CD4-positive, alpha-beta T cell treated with Interleukin-12 subunit alpha and Interleukin-12 subunit beta, for 1 hour (primary cell): Measurements from ENCODE around the gene MYL3.
A peak's percentile ranks its signal among the peaks of the same experiment; 100 is the strongest.

Experiments
- DNase-seq: peaks from one replicate; pipeline ENCODE4 v3.0.0-alpha.2; 2020

The MYL3 gene

GRCh38 chr3:46899151-46900006, 36.1 kb upstream of the MYL3 start:
- no peak for DNase-seq

DNA sequence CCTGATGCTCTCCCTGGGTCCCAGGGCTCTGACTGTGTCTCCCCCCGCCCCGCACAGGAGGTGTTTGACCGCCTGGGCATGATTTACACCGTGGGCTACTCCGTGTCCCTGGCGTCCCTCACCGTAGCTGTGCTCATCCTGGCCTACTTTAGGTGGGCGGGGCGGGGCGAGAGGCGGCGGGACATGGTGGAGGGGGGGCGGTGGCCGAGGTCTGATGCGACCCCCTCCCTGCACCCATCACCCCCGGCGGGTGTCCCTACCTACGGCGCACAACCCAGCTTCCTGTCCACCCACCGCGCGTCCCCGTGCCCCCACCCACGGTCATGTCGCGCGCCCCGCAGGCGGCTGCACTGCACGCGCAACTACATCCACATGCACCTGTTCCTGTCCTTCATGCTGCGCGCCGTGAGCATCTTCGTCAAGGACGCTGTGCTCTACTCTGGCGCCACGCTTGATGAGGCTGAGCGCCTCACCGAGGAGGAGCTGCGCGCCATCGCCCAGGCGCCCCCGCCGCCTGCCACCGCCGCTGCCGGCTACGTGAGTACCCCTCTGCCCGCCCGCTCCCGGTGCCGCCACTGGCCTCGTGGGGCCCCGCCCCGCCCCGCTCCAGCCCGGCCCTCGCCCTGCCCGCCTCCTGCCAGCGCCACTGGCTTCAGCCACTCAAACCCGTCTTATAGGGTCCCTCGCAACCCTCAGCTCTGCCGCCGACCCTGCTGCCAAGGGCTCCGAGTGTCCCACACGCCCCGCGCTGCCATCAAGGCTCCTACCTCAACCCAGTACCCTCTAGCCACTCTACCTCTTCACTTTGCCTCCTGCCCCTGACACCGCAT, 35.3 kb upstream of the MYL3 start:
- no peak for DNase-seq

DNA sequence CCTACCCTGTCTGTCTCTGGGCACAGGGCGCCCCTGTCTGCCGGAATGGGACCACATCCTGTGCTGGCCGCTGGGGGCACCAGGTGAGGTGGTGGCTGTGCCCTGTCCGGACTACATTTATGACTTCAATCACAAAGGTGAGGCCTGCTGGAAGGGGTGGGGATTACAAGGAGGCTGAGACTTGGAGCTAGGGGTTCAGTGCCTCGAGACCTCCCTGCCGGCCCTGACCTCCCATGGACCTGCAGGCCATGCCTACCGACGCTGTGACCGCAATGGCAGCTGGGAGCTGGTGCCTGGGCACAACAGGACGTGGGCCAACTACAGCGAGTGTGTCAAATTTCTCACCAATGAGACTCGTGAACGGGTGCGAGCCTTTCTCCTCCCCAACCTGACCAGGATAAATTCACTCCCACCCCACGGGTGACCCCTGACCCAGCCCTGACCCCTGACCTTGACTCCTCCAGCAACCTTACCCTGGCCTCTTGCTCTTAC, 34.6 kb upstream of the MYL3 start:
- DNase-seq = no peak

GRCh38 chr3:46897031-46897430, 33.8 kb upstream of the MYL3 start:
- no peak for DNase-seq

DNA sequence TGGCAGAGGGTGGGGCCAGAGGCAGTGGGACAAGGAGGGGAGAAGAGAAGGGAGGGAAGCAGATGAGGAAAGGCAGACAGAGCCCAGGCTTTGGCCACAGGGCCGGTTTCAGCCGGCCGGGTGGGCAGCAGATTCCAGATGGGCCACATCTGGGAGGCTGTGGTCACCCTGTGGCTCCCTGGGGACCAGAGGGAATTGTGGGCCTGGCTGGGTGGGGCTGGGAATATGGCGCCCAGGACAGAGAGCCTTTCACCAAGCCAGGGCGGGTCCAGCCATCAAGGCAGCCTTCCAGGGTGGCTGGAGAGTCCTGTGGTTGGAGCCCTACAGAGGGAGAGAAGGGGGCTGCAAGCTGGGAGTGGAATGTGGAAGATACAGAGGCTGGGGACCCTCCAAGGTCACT, 33.1 kb upstream of the MYL3 start:
- no peak for DNase-seq

DNA sequence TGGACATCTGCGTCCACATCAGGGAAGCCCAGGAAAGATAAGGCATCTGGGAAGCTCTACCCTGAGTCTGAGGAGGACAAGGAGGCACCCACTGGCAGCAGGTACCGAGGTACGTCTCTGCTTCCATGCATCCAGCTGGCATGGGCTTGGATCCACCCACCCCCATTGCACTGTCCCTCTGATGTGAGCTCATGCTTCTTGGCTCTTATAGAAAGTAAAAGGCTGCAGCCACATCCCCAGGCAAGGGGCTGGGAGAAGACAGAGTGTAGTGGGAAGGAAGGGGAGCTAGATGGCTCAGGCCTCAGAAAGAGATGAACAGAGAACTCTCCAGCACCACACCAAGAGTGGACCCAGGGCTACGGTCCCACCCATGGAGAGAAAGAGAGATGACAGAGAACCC, 32.5 kb upstream of the MYL3 start:
- DNase-seq = no peak

DNA sequence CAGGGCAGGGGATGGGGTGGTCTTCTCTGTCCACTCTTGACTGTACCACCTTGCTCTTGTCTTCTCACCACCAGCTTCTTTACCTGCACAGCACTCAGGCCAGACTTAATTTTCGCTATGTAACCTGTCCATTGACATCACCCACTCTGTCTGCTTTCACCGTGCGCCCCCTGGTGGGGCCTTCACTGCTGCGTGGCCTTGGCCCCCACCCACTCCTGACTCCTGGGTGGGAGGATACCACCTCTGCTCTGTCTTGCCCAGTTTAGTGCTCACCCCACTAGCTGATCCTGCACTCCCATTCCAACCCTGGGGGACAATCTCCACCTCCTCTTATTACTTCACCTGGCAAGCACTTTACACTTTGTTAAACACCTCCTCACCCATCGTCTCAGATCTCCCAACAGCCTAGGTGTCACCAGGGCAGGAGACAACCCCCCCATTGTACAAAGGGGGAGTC, 32.0 kb upstream of the MYL3 start:
- DNase-seq = peak; percentile 79

DNA sequence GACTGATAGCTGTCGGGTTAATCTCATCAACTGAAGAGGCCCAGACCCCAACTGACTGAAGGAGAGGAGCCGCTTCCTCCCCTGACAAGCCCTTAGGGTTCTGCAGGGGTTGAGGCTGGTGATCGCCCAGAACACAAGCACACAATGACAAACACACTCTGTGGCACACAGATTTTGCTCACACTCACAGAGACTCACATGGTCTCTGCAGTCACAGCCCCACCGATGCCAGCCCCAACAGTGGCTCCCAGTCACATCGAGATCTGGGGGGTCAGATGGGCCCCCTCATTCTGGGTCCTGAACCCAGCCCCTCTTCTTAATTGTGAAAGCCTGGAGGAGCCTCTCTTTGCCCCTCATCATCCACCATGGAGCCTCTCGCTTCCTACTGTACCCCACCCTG, 31.0 kb upstream of the MYL3 start:
- no peak for DNase-seq

DNA sequence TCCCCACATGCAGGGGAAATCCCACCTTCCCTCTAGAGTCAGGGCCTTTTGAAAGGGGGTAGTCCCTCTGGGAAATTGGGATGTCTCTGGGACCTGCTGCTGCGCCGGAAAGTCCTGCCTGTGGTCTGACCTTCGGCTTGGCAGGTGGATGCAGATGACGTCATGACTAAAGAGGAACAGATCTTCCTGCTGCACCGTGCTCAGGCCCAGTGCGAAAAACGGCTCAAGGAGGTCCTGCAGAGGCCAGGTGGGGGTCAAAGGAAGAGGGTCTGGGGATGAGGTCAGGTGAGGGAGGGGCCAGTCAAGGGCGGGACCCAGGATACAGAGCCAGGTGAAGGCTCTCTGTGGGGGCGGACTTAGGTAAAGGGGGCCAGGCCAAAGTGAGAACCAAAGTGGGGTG, 30.5 kb upstream of the MYL3 start:
- DNase-seq = no peak

DNA sequence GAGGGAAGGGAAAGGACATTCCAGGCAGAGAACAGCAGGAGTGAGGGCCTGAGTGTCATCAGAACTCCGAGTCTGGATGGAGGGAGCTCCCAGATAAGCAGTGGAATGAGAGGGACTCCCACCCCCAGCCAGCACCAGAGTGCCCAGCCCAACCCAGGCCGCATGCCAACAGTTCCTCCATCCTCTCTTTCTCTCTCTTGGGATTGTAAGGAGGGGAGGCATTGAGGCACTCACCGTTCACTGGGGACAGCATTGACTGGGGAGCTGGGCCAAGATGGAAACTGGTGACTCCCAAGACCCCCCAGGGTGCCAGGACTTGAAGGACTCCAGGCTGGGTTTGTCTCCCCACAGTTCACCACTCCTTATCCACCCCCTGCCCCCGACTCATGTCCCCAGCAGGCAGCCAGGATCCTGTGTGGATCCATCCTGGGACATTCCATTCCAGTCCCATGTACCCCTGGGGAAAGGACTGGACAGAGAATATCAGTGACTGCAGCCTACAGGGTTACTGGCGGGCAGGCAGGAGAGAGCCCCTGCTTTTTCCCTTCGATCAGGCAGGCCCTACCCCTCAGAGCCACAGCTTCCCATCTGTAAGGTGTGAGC, 30.0 kb upstream of the MYL3 start:
- no peak for DNase-seq

GRCh38 chr3:46892285-46893145, 29.3 kb upstream of the MYL3 start:
- peak; percentile 14 for DNase-seq

DNA sequence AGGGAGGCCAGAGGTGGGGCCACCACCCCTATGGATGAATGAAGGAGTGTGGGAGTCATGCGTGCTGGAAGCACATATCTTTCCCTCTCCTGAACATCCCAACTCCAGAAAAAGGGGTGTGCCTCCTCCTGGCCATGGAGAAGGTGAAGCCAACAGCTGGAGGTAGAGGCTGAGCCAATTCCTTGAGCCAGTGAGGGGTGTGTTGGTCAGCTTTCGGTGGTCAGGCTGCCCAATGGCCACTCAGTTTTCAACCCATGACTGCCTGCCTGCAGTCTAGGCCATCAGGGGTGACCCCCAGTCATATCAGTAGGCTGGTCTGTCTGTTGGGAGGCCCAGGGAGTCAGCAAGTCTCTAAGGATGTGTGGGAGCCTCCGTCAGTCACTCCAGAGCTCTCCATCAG, 27.9 kb upstream of the MYL3 start:
- no peak for DNase-seq

GRCh38 chr3:46890132-46890531, 26.9 kb upstream of the MYL3 start:
- no peak for DNase-seq

GRCh38 chr3:46889381-46890110, 26.3 kb upstream of the MYL3 start:
- no peak for DNase-seq

DNA sequence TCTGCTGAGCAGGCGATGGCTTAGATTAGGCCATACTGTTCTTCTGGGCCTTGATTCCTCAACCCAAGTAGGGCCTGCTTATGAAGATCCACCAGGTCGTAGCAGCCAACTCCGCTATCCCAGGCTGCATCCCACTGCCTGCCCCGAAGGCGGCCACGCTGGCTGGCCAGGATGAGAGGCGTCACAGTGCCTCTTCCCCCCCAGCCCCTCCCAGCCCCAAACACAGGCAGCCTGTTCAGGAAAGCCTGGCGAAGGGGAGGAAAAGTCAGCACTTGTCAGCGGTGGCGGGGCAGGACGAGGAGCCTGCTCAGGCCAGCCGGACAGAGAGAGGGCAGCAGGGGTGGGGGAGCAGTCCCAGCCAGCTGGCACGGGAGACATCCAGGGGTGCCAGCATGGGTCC, 25.5 kb upstream of the MYL3 start:
- no peak for DNase-seq

DNA sequence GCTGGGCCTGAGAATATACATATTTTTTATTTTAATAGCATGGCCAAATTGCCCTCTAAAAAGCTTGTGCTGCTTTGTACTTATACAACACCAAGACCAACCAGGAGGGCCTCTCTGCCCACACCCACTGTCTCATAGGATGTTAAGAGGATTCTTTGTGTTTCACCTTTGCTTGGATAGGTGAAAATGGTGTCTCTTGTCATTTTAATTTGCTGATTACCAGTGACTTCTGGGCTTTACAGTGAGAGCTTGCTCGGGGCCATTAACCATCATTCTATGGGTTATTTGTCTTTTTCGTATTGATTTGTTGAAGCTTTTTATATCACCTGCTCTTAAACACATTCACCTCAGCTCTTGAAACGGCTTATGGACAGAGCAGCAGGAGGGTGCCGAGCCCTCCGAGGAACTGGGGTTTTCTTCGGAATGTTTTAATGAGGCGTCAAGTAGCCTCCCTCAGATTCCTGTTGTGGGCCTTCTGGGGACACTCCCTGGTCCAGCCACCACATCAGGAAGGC, 24.8 kb upstream of the MYL3 start:
- no peak for DNase-seq

GRCh38 chr3:46885612-46886011, 22.4 kb upstream of the MYL3 start:
- DNase-seq = no peak

GRCh38 chr3:46884929-46885328, 21.7 kb upstream of the MYL3 start:
- DNase-seq = no peak

DNA sequence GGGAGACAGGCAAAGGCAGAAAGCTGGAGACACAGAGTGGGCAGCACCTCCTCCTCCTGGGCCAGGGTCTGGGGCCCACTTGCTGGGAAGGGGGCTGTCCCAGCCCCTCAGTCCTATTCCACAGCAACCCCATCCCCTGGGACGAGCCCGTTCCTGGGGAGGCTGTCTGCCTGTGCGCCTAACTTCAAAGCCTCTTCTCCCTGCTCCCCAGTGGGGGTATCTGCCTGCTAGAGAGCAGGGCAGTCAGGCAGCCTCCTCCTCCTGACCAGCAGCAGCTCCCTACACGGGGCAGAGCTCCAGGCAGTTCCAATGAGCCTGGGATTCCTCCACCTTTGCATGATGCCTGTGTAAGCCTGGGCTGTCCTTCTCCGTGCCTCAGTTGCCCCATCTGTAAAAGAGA, 21.2 kb upstream of the MYL3 start:
- no peak for DNase-seq

GRCh38 chr3:46883830-46884185, 20.6 kb upstream of the MYL3 start:
- no peak for DNase-seq

GRCh38 chr3:46883054-46883829, 20.0 kb upstream of the MYL3 start:
- DNase-seq = peak; percentile 24
